Inferior parietal cortex (tissue), 1 donor: ENCODE results near the gene MSMO1.
"Not testable (repeated sequence)": the region's sequence is repeated elsewhere in the genome, so short reads cannot be mapped to it uniquely, and the experiment has no call there.

Experiments used
- DNase-seq: peaks from one replicate; pipeline ENCODE4 v3.0.0-alpha.2; 2016; ENCODE audit errors: extremely low spot score

The MSMO1 gene

GRCh38 chr4:165327211-165328100 lies at the start of gene MSMO1:
TSS of gene MSMO1 (plus strand) at chr4:165327669. CDS start at chr4:165333371, 5,702 bp downstream.
- DNase-seq: peak; percentile 98

GRCh38 chr4:165279531-165279930 lies 47.9 kb upstream of the MSMO1 start:
- DNase-seq: not testable (repeated sequence)

DNA sequence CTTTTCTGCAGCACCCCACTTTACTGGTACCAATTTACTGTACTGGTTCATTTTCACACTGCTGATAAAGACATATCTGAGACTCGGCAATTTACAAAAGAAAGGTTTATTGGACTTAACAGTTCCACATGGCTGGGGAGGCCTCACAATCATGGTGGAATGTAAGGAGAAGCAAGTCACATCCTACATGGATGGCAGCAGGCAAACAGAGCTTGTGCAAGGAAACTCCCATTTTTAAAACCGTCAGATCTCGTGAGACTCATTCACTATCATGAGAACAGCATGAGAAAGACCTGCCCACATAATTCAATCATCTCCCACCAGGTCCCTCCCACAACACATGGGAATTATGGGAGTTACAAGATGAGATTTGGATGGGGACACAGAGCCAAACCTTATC lies 42.8 kb upstream of the MSMO1 start:
- DNase-seq: not testable (repeated sequence)

- not testable (repeated sequence) for DNase-seq
Observed at GRCh38 chr4:165286619-165287340, 40.7 kb upstream of the MSMO1 start.

DNA sequence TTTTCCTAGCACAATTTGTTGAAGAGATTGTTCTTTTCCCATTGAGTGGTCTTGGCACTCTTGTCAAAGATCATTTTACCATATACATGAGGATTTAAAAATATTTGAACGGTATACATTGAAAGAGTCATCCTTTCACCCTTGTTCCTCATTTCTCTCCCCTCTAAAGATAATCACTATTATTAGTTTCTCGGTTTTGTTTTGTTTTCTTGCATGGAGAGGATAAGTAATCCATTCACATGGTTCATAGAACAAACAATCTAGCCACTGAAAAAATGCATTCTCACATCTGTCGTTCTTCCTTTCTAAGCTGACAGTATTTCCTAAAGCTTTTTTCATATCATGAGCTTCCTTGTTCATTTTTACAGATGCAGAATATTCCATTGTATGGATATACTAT lies 39.2 kb upstream of the MSMO1 start:
- DNase-seq: no peak

- DNase-seq: no peak
Observed at GRCh38 chr4:165288639-165289422, 38.6 kb upstream of the MSMO1 start.

DNA sequence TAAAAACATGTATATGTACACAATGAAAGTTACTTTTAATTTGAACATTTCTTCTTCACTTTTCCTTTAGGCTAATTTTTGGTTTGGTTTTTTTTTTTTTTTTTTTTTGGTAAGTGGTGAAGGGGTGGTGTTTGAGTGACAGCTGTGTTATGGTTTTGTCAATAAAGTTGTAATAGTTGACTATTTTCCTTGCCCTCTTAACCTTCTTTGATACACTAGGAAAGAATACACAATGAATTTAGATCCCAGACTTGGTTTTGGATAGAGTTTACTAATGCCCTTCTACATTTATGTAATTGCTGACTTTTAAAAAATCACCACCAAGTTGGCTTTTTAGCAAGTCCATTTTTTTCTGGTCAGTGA lies 38.1 kb upstream of the MSMO1 start:
- DNase-seq: no peak

GRCh38 chr4:165293061-165293460 lies 34.4 kb upstream of the MSMO1 start:
- DNase-seq: no peak

DNA sequence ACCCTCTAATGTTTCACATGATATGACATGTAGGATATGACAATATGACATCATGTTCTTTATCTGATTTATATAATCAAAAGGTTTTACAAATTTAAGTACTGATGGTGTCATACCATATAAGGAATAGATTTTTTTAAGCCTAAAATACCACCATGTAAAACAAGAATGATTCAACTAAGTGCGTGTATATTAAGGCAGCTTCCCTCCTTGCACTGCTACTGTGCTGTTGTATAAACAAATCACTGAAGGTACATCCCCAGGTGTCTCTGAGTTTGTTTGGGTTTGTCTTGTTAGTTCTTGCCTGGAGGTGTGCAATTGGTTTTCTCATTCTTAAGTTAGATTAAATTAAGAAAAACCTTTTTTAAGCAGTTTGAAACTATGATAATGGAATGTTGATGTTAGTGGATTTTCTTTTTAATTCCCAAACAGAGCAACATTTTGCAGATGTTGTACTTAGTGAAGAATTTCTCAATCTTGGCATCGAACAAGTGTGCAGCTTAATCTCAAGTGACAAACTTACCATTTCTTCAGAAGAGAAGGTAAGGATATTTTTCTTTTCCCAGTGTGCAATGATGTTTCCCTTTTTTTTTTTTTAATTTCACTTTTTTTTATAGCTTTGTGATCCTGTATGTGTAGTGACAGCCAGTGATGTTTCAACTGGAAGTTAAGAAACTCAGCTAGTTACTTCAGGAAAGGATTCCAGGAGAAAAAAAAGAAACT lies 33.4 kb upstream of the MSMO1 start:
- no peak for DNase-seq

- no peak for DNase-seq
Observed at GRCh38 chr4:165294907-165295306, 32.6 kb upstream of the MSMO1 start.

DNA sequence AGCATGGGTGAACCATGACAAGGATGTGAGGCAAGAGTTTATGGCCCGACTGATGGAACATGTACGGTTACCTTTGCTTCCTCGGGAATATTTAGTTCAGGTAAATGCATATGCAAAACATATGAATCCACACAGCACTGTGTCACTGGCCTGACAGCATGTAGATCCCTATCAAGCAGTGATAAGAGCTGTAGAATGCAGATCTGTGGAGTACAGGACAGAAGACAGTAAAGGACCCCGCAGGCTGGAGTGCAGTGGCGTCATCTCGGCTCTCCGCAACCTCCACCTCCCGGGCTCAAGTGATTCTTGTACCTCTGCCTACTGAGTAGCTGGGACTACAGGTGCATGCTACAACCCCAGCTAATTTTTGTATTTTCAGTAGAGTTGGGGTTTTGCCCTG lies 29.8 kb upstream of the MSMO1 start:
- no peak for DNase-seq

- no peak for DNase-seq
Observed at GRCh38 chr4:165299399-165300060, 27.9 kb upstream of the MSMO1 start.

GRCh38 chr4:165301833-165302232 lies 25.6 kb upstream of the MSMO1 start:
- DNase-seq: no peak

GRCh38 chr4:165302658-165303057 lies 24.8 kb upstream of the MSMO1 start:
- no peak for DNase-seq

DNA sequence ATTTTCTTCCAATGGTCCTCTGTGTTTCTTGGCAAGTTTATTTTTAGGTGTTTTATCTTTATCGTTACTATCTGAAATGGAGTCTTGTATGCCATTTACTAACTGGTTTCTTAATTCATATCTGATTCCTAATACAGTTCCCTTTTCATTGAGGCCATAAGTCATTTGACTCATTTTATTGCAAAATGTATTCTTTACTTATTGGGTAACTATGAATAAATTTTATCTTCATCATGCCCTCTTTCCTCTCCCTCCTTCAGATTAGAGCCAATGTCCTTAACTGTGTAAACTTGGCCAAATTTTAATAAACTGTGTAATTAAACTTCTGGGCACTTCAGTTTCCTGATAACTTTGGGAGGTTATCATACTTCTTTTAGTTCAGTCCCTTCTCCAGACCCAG lies 19.3 kb upstream of the MSMO1 start:
- DNase-seq: no peak

GRCh38 chr4:165308606-165309005 lies 18.9 kb upstream of the MSMO1 start:
- no peak for DNase-seq

- DNase-seq: no peak
Observed at GRCh38 chr4:165309456-165309855, 18.0 kb upstream of the MSMO1 start.

DNA sequence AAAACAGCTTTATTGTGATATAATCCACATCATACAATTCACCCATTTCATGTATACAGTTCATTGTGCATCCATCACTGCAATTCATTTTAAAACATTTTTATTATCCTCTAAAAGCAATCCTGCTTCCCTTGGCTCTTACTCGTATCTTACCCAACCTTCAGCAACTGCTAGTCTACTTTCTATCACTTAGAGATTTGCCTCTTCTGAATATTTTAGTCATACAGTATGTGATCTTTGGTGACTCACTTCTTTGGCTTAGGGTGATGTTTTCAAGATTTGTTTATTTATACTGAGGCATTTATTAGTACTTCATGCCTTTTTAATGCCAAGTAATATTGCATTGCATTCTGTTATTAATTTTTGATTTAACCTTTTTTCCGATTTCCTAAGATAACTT lies 15.0 kb upstream of the MSMO1 start:
- no peak for DNase-seq

DNA sequence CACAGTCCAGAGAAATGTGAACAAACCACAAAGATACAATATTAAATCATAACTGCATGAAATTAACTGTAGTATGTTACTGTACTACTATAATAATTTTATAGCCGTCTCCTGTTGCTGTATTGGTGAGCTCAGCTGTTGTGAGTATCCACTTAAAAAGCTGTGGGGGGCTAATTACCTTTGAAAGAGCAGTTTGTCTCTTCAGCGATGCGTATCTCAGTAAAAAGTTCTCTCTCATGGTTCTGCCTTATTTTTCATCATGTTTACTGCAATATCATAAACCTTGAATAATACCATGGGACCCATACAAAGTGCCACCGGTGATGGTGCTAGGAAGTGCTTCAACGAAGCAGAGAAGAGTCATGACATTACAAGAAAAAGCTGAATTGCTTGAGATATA lies 8.4 kb upstream of the MSMO1 start:
- DNase-seq: no peak

GRCh38 chr4:165319509-165319908 lies 8.0 kb upstream of the MSMO1 start:
- no peak for DNase-seq
